GM15510 (cell line): ENCODE data around the gene NBPF9.
"Not testable (repeated sequence)": the region's sequence is repeated elsewhere in the genome, so short reads cannot be mapped to it uniquely, and the experiment has no call there.

Source experiments
- POLR2A ChIP-seq: IDR thresholded peaks from 3 replicates; pipeline ENCODE4 v1.6.1; 2011; ENCODE audit warnings: borderline replicate concordance; ENCODE audit not compliant: insufficient read length; ENCODE audit errors: extremely low read depth

Gene NBPF9

GRCh38 chr1:149103109-149104081 lies at the start of gene NBPF9:
NBPF9 (minus strand) TSS chr1:149103551; CDS start chr1:149082139, 21,412 bp downstream.
- not testable (repeated sequence) for TF ChIP-seq POLR2A
